ENCODE measurements around the gene ORAI3.

Gene ORAI3

GRCh38 chr16:30998852-30999761, 50.2 kb downstream of the ORAI3 start:
- H3K4me3 ChIP-seq (replicated peaks; ENCODE audit: low read depth, low read length), result no peak overlapping the region
- DNase-seq (ENCODE audit: low read depth), result no peak
- TF ChIP-seq CTCF (IDR thresholded peaks at IDR 0.05; ENCODE audit: low read length, missing control alignments), result no peak

- TF ChIP-seq CTCF (IDR thresholded peaks at IDR 0.05; ENCODE audit: low read length, missing control alignments), result no peak
- no peak for DNase-seq (ENCODE audit: low read depth)
- no peak overlapping the region for H3K4me3 ChIP-seq (replicated peaks; ENCODE audit: low read depth, low read length)
These were observed 52.0 kb downstream of the ORAI3 start for GRCh38 chr16:31000671-31001382.

- H3K4me3 ChIP-seq (replicated peaks; ENCODE audit: low read depth, low read length), result no peak overlapping the region
- DNase-seq (ENCODE audit: low read depth), result no peak
- no peak for TF ChIP-seq CTCF (IDR thresholded peaks at IDR 0.05; ENCODE audit: low read length, missing control alignments)
These were observed 52.8 kb downstream of the ORAI3 start for GRCh38 chr16:31001507-31002249.

GRCh38 chr16:31002250-31002700, 53.4 kb downstream of the ORAI3 start:
- H3K4me3 ChIP-seq (replicated peaks; ENCODE audit: low read depth, low read length), result no peak overlapping the region
- TF ChIP-seq CTCF (IDR thresholded peaks at IDR 0.05; ENCODE audit: low read length, missing control alignments), result no peak
- DNase-seq (ENCODE audit: low read depth), result no peak

- DNase-seq (ENCODE audit: low read depth), result no peak
- H3K4me3 ChIP-seq (replicated peaks; ENCODE audit: low read depth, low read length), result no peak overlapping the region
- TF ChIP-seq CTCF (IDR thresholded peaks at IDR 0.05; ENCODE audit: low read length, missing control alignments), result no peak
These were observed 54.0 kb downstream of the ORAI3 start for GRCh38 chr16:31002862-31003341.

GRCh38 chr16:31003744-31004143, 54.9 kb downstream of the ORAI3 start:
- no peak overlapping the region for H3K4me3 ChIP-seq (replicated peaks; ENCODE audit: low read depth, low read length)
- DNase-seq (ENCODE audit: low read depth), result no peak
- TF ChIP-seq CTCF (IDR thresholded peaks at IDR 0.05; ENCODE audit: low read length, missing control alignments), result no peak
